ENCODE results near the gene HBZ. TPM values are rescaled to one million over a fixed set of nuclear protein-coding genes. Genes with fewer than 3 reads are reported as not detected.
A peak's percentile ranks its signal among the peaks of the same experiment; 100 is the strongest.

Gene HBZ
- total and polyA plus RNA-seq, 9 of the 15 experiments (the other 6 are each of a cell fraction or from before 2014, with no cell fraction given), result 58.0 to 610 (median 113) TPM

- Histone ChIP-seq H4K20me1 (replicated peaks; ENCODE audit: control insufficient read depth, insufficient read depth, low read length) (no peaks in the 10 kb centered on the region), H3K9me1 (ENCODE audit: control insufficient read depth, insufficient read depth, low read length) (no peaks in the 10 kb centered on the region), H3K9me3 (replicated peaks; ENCODE audit: control insufficient read depth, insufficient read depth, low read depth, low read length) (no peaks in the 10 kb centered on the region), H3K4me1 (replicated peaks in 1 of 2; ENCODE audit: control insufficient read depth in 2 of 2, insufficient read depth in 2 of 2, low read length in 2 of 2) (peaks cover 49 to 52% of the 10 kb centered on the region in 2 experiments), H3K36me3 (ENCODE audit: control insufficient read depth, insufficient read depth, low read length) (no peaks in the 10 kb centered on the region), H3K4me2 (ENCODE audit: insufficient read depth, low read length) (no peak overlapping the region), H3K27ac (ENCODE audit: extremely low read depth, low read depth, low read length) (no peak overlapping the region), H2AFZ (ENCODE audit: low read depth, low read length) (no peak overlapping the region), H3K4me3 (no peak overlapping the region), H3K27me3 (ENCODE audit: control insufficient read depth in 2 of 2, insufficient read depth in 2 of 2, low read length in 2 of 2) (no peaks in the 10 kb centered on the region), H3K9ac (ENCODE audit: insufficient read depth in 1 of 2, low read depth in 2 of 2, low read length in 2 of 2) (no peak overlapping the region), H3K79me2 (ENCODE audit: control insufficient read depth, insufficient read depth, low read length) (no peaks in the 10 kb centered on the region)
- no peak for ATAC-seq
- TF ChIP-seq CHD1 (IDR thresholded peaks at IDR 0.05; ENCODE audit: low read length), result no peak
- no peak for FAIRE-seq
- 86% methylated on average over 2 of the region's 2 CpGs for WGBS (ENCODE audit: insufficient coverage, low coverage, missing lambda C conversion rate)
- intact Hi-C loops (cut with micrococcal nuclease), result no loop called here
- ChIA-PET POLR2A (no interaction called here), CTCF (ENCODE audit: low intra/inter-chr PET ratio) (no interaction called here)
- BruUV-seq (replicated peaks), result no TSS peak
- in situ Hi-C loops (cut with MboI), result no loop called here
- DNase-seq (ENCODE audit: extremely low read depth in 1 of 4, low spot score in 3 of 4), result no peak
Observed at GRCh38 chr16:146646-147045, 5.8 kb upstream of the HBZ start.

GRCh38 chr16:149024-149660 is 3.3 kb upstream of the HBZ start:
- 27% methylated on average over 9 of the region's 9 CpGs for WGBS (ENCODE audit: insufficient coverage, low coverage, missing lambda C conversion rate)
- TF ChIP-seq TCFL5 (CRISPR knock-in tag; conservative IDR thresholded peaks at IDR 0.05) (no peak), CXXC5 (CRISPR knock-in tag; IDR thresholded peaks at IDR 0.05) (0 out of 2 replicates have a peak, but pooled peaks have one; percentile 11)
- H2AFZ ChIP-seq (ENCODE audit: low read depth, low read length), result peak overlapping the region; percentile 54; the same call in 1 of the 2 replicates
- DNase-seq (ENCODE audit: extremely low read depth in 1 of 4, low spot score in 3 of 4) (no peak), ATAC-seq (no peak), FAIRE-seq (no peak)
- no peaks in the 10 kb centered on the region for H4K20me1 ChIP-seq (replicated peaks; ENCODE audit: control insufficient read depth, insufficient read depth, low read length)
- no peaks in the 10 kb centered on the region for H3K36me3 ChIP-seq (ENCODE audit: control insufficient read depth, insufficient read depth, low read length)
- no peak overlapping the region for H3K4me3 ChIP-seq
- H3K4me2 ChIP-seq (ENCODE audit: insufficient read depth, low read length), result peak overlapping the region; percentile 39; the same call in 1 of the 2 replicates
- H3K27ac ChIP-seq (ENCODE audit: extremely low read depth, low read depth, low read length), result no peak overlapping the region
- in situ Hi-C loops (cut with MboI) (no loop called here), intact Hi-C loops (cut with micrococcal nuclease) (no loop called here)
- no TSS peak for BruUV-seq (replicated peaks)
- H3K9me3 ChIP-seq (replicated peaks; ENCODE audit: control insufficient read depth, insufficient read depth, low read depth, low read length), result no peaks in the 10 kb centered on the region
- H3K4me1 ChIP-seq (replicated peaks in 1 of 2; ENCODE audit: control insufficient read depth in 2 of 2, insufficient read depth in 2 of 2, low read length in 2 of 2), result peaks cover 35 to 39% of the 10 kb centered on the region in 2 experiments
- no peaks in the 10 kb centered on the region for H3K9me1 ChIP-seq (ENCODE audit: control insufficient read depth, insufficient read depth, low read length)
- H3K9ac ChIP-seq (ENCODE audit: insufficient read depth in 1 of 2, low read depth in 2 of 2, low read length in 2 of 2), result peak overlapping the region; percentile 25 to 85; a peak in 3 of 4 replicates
- POLR2A ChIA-PET, result interaction anchor here (0.6 kb wide), 1 partner anchor 115 kb away, joined by 3 read pairs; no protein-coding TSS in a partner anchor
- CTCF ChIA-PET (ENCODE audit: low intra/inter-chr PET ratio), result no interaction called here
- H3K79me2 ChIP-seq (ENCODE audit: control insufficient read depth, insufficient read depth, low read length), result peaks cover 2% of the 10 kb centered on the region; the same call in 1 of the 3 replicates
- no peaks in the 10 kb centered on the region for H3K27me3 ChIP-seq (ENCODE audit: control insufficient read depth in 2 of 2, insufficient read depth in 2 of 2, low read length in 2 of 2)
